ENCODE measurements around the gene ZNF518B. TPM values are rescaled to one million over a fixed set of nuclear protein-coding genes. Genes with fewer than 3 reads are reported as not detected.

ZNF518B gene
- polyA plus RNA-seq, 1 of the 3 experiments (the other 2 are of a cell fraction) = 3.1 TPM

DNA sequence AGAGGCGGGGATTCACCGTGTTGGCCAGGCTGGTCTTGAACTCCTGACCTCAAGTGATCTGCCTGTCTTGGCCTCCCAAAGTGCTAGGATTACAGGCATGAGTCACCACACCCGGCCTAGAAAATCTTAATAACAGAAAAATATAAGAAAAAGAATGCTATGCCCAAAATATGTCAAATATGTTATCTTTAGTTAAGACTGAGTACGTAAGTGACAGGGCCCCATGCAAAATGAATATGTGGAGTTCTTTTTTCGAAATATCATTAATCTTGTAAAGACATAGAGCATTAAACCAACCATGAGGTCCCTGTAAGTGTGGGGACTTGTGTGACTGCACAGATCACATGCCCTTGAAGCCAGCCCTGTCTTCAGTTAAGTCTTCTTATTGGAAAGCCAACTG, 8.9 kb upstream of the ZNF518B start:
- ChIA-PET POLR2A (no interaction called here), CTCF (no interaction called here)
- no peaks in the 10 kb centered on the region for H3K9me3 ChIP-seq
- no peaks in the 10 kb centered on the region; the same call in 1 of the 2 replicates for H3K27me3 ChIP-seq (ENCODE audit: insufficient read depth)
- no peaks in the 10 kb centered on the region for H4K20me1 ChIP-seq (ENCODE audit: insufficient read depth)
- H3K4me1 ChIP-seq (ENCODE audit: control insufficient read depth in 1 of 2, insufficient read depth in 2 of 2, low read depth in 1 of 2, low read length in 1 of 2) = peaks cover 0 to under 1% of the 10 kb centered on the region in 2 experiments; a peak in 1 of 4 replicates
- H3K79me2 ChIP-seq (ENCODE audit: insufficient read depth) = no peaks in the 10 kb centered on the region
- no peak overlapping the region for H3K27ac ChIP-seq (ENCODE audit: low read depth in 2 of 2, low read length in 1 of 2)
- H3K4me2 ChIP-seq = no peak overlapping the region
- no peaks in the 10 kb centered on the region for H3K36me3 ChIP-seq (replicated peaks in 1 of 2; ENCODE audit: control insufficient read depth in 1 of 2, insufficient read depth in 2 of 2, low read length in 1 of 2)
- no peak overlapping the region for H3K9ac ChIP-seq
- H3K4me3 ChIP-seq (ENCODE audit: low read depth in 2 of 2, low read length in 1 of 2) = no peak overlapping the region
- TF ChIP-seq IRF3 (IDR thresholded peaks at IDR 0.05; ENCODE audit: low read depth, low read length) (no peak), ZBTB33 (IDR thresholded peaks at IDR 0.05; ENCODE audit: borderline replicate concordance, low read depth) (no peak), TCF12 (IDR thresholded peaks at IDR 0.05) (no peak)
- DNase-seq = no peak
- no peaks in the 10 kb centered on the region for H3F3A ChIP-seq (replicated peaks; ENCODE audit: insufficient read depth)
- H2AFZ ChIP-seq (ENCODE audit: low read depth) = no peak overlapping the region
- 37% methylated on average over 5 of the region's 5 CpGs for WGBS (ENCODE audit: low lambda C conversion rate)
- no peaks in the 10 kb centered on the region for H3K9me2 ChIP-seq

DNA sequence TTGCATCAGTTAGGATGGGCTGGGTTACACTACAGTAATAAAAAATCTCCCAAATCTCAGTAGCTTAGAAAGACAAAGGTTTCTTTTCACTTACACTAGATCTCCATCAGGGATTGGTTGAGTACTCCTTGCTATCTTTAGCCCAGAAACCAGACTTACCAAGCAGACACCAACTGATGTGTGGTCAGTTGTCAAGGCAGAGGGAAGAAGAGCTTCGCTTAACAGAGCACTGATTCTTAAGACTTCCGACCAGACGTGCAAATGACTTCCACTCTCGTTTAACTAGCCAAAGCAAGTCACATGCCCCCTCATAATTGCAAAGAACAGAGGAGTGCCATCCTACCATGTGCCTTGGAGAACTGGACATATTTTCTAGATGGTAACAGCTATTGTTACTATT, 5.7 kb upstream of the ZNF518B start:
- no peak for TF ChIP-seq FOXM1 (IDR thresholded peaks at IDR 0.05; ENCODE audit: low read depth)
- TF ChIP-seq CHD2 (IDR thresholded peaks at IDR 0.05; ENCODE audit: low read length, partially characterized antibody) = no peak
- no peak for TF ChIP-seq RAD21 (IDR thresholded peaks at IDR 0.05; ENCODE audit: low read length)
- TF ChIP-seq RXRA (IDR thresholded peaks at IDR 0.05; ENCODE audit: borderline replicate concordance, low read depth) = no peak
- TF ChIP-seq ZBTB33 (IDR thresholded peaks at IDR 0.05; ENCODE audit: borderline replicate concordance, low read depth) = no peak
- TF ChIP-seq YY1 (IDR thresholded peaks at IDR 0.05; ENCODE audit: low read depth) = no peak
- no peak for TF ChIP-seq MXI1 (IDR thresholded peaks at IDR 0.05; ENCODE audit: low read depth, low read length)
- TF ChIP-seq SIN3A (IDR thresholded peaks at IDR 0.05; ENCODE audit: borderline replicate concordance, low read depth, low read length) = no peak
- no peak for TF ChIP-seq NFIC (IDR thresholded peaks at IDR 0.05; ENCODE audit: borderline replicate concordance)
- no peak for TF ChIP-seq MEF2A (IDR thresholded peaks at IDR 0.05; ENCODE audit: borderline replicate concordance, low read depth)
- TF ChIP-seq FOSL2 (IDR thresholded peaks at IDR 0.05; ENCODE audit: borderline replicate concordance, low read depth) = no peak
- no peak for DNase-seq
- 77% methylated on average over 4 of the region's 4 CpGs for WGBS (ENCODE audit: low lambda C conversion rate)
- Histone ChIP-seq H4K20me1 (ENCODE audit: insufficient read depth) (no peaks in the 10 kb centered on the region), H2AFZ (ENCODE audit: low read depth) (no peak overlapping the region), H3K36me3 (replicated peaks in 1 of 2; ENCODE audit: control insufficient read depth in 1 of 2, insufficient read depth in 2 of 2, low read length in 1 of 2) (no peaks in the 10 kb centered on the region), H3K27me3 (ENCODE audit: insufficient read depth) (no peaks in the 10 kb centered on the region; the same call in 1 of the 2 replicates), H3K79me2 (ENCODE audit: insufficient read depth) (no peaks in the 10 kb centered on the region), H3K9me3 (no peaks in the 10 kb centered on the region), H3K9ac (no peak overlapping the region), H3K4me2 (no peak overlapping the region), H3K4me1 (ENCODE audit: control insufficient read depth in 1 of 2, insufficient read depth in 2 of 2, low read depth in 1 of 2, low read length in 1 of 2) (peaks cover 0 to 3% of the 10 kb centered on the region in 2 experiments; a peak in 1 of 4 replicates), H3F3A (replicated peaks; ENCODE audit: insufficient read depth) (no peaks in the 10 kb centered on the region), H3K4me3 (ENCODE audit: low read depth in 2 of 2, low read length in 1 of 2) (no peak overlapping the region), H3K9me2 (no peaks in the 10 kb centered on the region), H3K27ac (ENCODE audit: low read depth in 2 of 2, low read length in 1 of 2) (no peak overlapping the region)
- POLR2A ChIA-PET = no interaction called here
- CTCF ChIA-PET = no interaction called here
